ENCODE measurements around the gene SPSB2. TPM values are rescaled to one million over a fixed set of nuclear protein-coding genes. Genes with fewer than 3 reads are reported as not detected.

Gene SPSB2
- total RNA-seq, 1 experiment from 2014 or later: 8.3 TPM

Other genes with a start within 250 kb of the SPSB2 start
- gene LPAR5, start 237.3 kb downstream of the SPSB2 start, total RNA-seq (2014; rRNA removed; shearing (Covaris generic)): 0.86 TPM in 1 of 2 replicates, not detected in the other
- not detected in 2 replicates for gene ACRBP, start 225.9 kb downstream of the SPSB2 start, total RNA-seq (2014; rRNA removed; shearing (Covaris generic))
- 23.4 and 28.0 TPM in 2 replicates for gene ING4, start 210.2 kb downstream of the SPSB2 start, total RNA-seq (2014; rRNA removed; shearing (Covaris generic))
- 15.9 and 21.8 TPM in 2 replicates for gene ZNF384, start 183.9 kb downstream of the SPSB2 start, total RNA-seq (2014; rRNA removed; shearing (Covaris generic))
- gene PIANP, start 172.5 kb downstream of the SPSB2 start, total RNA-seq (2014; rRNA removed; shearing (Covaris generic)): 0.06 TPM in 1 of 2 replicates, not detected in the other
- gene COPS7A, start 149.3 kb downstream of the SPSB2 start, total RNA-seq (2014; rRNA removed; shearing (Covaris generic)): 88.4 and 96.6 TPM in 2 replicates
- gene MLF2, start 120.2 kb downstream of the SPSB2 start, total RNA-seq (2014; rRNA removed; shearing (Covaris generic)): 226 and 233 TPM in 2 replicates
- 196 and 217 TPM in 2 replicates for gene PTMS, start 106.9 kb downstream of the SPSB2 start, total RNA-seq (2014; rRNA removed; shearing (Covaris generic))
- 0.33 TPM in 1 of 2 replicates, not detected in the other for gene LAG3, start 100.8 kb downstream of the SPSB2 start, total RNA-seq (2014; rRNA removed; shearing (Covaris generic))
- gene CD4, start 83.8 kb downstream of the SPSB2 start, total RNA-seq (2014; rRNA removed; shearing (Covaris generic)): not detected in 2 replicates
- 0.74 and 0.92 TPM in 2 replicates for gene GPR162, start 51.5 kb downstream of the SPSB2 start, total RNA-seq (2014; rRNA removed; shearing (Covaris generic))
- gene P3H3, start 44.9 kb downstream of the SPSB2 start, total RNA-seq (2014; rRNA removed; shearing (Covaris generic)): 24.1 and 24.8 TPM in 2 replicates
- 0.71 and 1.4 TPM in 2 replicates for gene GNB3, start 32.4 kb downstream of the SPSB2 start, total RNA-seq (2014; rRNA removed; shearing (Covaris generic))
- 107 TPM in 2 replicates for gene CDCA3, start 22.0 kb downstream of the SPSB2 start, total RNA-seq (2014; rRNA removed; shearing (Covaris generic))
- gene USP5, start 21.2 kb downstream of the SPSB2 start, total RNA-seq (2014; rRNA removed; shearing (Covaris generic)): 134 and 140 TPM in 2 replicates
- gene TPI1, start 5.8 kb downstream of the SPSB2 start, total RNA-seq (2014; rRNA removed; shearing (Covaris generic)): 1,485 and 1,599 TPM in 2 replicates
- 7.0 and 16.1 TPM in 2 replicates for gene LRRC23, start 31.5 kb upstream of the SPSB2 start, total RNA-seq (2014; rRNA removed; shearing (Covaris generic))
- 9.0 and 13.4 TPM in 2 replicates for gene ENO2, start 41.3 kb upstream of the SPSB2 start, total RNA-seq (2014; rRNA removed; shearing (Covaris generic))
- 3.3 and 5.4 TPM in 2 replicates for gene ATN1, start 54.7 kb upstream of the SPSB2 start, total RNA-seq (2014; rRNA removed; shearing (Covaris generic))
- not detected in 2 replicates for gene RNU7-1, start 70.5 kb upstream of the SPSB2 start, total RNA-seq (2014; rRNA removed; shearing (Covaris generic))
- 216 and 272 TPM in 2 replicates for gene C12orf57, start 70.7 kb upstream of the SPSB2 start, total RNA-seq (2014; rRNA removed; shearing (Covaris generic))
- not detected in 2 replicates for gene PTPN6, start 78.1 kb upstream of the SPSB2 start, total RNA-seq (2014; rRNA removed; shearing (Covaris generic))
- 423 and 482 TPM in 2 replicates for gene PHB2, start 97.4 kb upstream of the SPSB2 start, total RNA-seq (2014; rRNA removed; shearing (Covaris generic))
- gene EMG1, start 97.6 kb upstream of the SPSB2 start, total RNA-seq (2014; rRNA removed; shearing (Covaris generic)): 133 and 151 TPM in 2 replicates
- gene LPCAT3, start 145.2 kb upstream of the SPSB2 start, total RNA-seq (2014; rRNA removed; shearing (Covaris generic)): 9.7 and 13.7 TPM in 2 replicates
- 5.5 and 5.7 TPM in 2 replicates for gene C1S, start 187.4 kb upstream of the SPSB2 start, total RNA-seq (2014; rRNA removed; shearing (Covaris generic))
- 2.3 and 2.9 TPM in 2 replicates for gene C1R, start 219.1 kb upstream of the SPSB2 start, total RNA-seq (2014; rRNA removed; shearing (Covaris generic))
- gene C1RL, start 235.9 kb upstream of the SPSB2 start, total RNA-seq (2014; rRNA removed; shearing (Covaris generic)): 3.1 and 13.3 TPM in 2 replicates

Data from Daoy (cell line).